ENCODE measurements around the gene DUSP23.

Gene DUSP23

DNA sequence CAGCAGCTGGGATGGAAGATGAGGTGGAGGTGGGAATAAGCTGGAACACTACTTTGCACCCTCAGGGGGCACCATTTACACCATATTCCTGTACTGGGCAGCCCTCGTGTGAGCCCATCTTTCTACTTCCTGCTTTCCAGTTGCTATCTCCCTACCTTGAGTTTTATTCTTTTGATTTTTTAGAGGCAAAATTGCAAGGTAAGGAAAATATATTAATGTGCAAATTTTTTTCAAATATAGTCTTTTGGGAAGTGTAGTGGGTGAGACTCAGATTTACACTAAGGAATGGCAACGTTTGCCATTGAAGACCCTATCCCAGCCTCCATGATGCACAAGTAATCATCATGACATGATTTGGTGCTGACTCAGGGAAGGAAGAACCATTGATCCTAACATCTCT is 31.1 kb upstream of the DUSP23 start:
- H3K36me3 ChIP-seq = no peaks in the 10 kb centered on the region
- TF ChIP-seq, protein P1, sequence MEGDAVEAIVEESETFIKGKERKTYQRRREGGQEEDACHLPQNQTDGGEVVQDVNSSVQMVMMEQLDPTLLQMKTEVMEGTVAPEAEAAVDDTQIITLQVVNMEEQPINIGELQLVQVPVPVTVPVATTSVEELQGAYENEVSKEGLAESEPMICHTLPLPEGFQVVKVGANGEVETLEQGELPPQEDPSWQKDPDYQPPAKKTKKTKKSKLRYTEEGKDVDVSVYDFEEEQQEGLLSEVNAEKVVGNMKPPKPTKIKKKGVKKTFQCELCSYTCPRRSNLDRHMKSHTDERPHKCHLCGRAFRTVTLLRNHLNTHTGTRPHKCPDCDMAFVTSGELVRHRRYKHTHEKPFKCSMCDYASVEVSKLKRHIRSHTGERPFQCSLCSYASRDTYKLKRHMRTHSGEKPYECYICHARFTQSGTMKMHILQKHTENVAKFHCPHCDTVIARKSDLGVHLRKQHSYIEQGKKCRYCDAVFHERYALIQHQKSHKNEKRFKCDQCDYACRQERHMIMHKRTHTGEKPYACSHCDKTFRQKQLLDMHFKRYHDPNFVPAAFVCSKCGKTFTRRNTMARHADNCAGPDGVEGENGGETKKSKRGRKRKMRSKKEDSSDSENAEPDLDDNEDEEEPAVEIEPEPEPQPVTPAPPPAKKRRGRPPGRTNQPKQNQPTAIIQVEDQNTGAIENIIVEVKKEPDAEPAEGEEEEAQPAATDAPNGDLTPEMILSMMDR (IDR thresholded peaks at IDR 0.05) = no peak
- intact Hi-C loops (cut with DNase I; ENCODE audit: low total_unique reads) = no loop called here
- no peak for DNase-seq
- no peak overlapping the region for H3K4me3 ChIP-seq
- H3K9me3 ChIP-seq = no peaks in the 10 kb centered on the region
- peaks cover 0 to 3% of the 10 kb centered on the region in 2 donors for H3K27me3 ChIP-seq
- H3K4me1 ChIP-seq = no peaks in the 10 kb centered on the region
- no peak overlapping the region for H3K27ac ChIP-seq

DNA sequence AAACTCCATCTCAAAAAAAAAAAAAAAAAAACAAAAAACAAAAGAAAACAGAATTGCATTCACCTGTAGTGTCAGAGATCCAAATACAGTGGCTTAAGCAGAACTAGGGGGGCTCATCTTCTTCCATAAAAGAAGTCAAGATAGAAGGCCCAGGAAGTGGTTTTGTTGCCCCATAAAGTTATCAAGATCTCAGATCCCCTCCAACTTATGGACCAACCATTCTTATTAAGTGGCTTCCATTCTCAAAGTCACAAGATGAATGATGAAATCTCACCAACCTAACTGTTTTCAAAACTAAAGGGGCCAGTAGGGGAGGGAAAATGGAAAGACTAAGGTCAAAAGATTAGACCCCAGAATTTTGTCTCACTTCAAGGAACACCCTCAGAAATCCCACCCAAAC is 30.1 kb upstream of the DUSP23 start:
- intact Hi-C loops (cut with DNase I; ENCODE audit: low total_unique reads) = no loop called here
- Histone ChIP-seq H3K27me3 (peaks cover 0 to 3% of the 10 kb centered on the region in 2 donors), H3K36me3 (no peaks in the 10 kb centered on the region), H3K9me3 (no peaks in the 10 kb centered on the region), H3K4me1 (no peaks in the 10 kb centered on the region), H3K27ac (no peak overlapping the region), H3K4me3 (no peak overlapping the region)
- TF ChIP-seq, protein P1 (IDR thresholded peaks at IDR 0.05) = no peak
- DNase-seq = no peak

DNA sequence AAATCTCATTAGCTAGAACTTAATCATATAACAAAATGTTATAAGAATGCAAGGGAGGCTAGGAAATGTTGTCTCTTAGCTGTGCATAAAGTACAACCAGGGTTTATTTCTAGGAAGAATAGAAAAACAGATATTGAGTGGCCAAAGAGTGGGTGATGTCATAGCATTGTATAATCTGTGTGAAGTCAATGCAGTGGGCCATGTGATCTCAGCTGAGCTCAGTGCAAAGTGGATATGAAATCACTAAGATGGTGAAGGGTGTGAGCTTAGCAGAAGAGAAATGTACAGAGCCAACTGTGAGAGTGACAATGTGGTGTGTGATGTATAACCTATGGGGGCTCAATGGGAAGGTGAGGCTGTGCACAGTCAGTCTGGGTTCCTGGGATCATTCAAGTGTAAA is 29.7 kb upstream of the DUSP23 start:
- H3K4me1 ChIP-seq = no peaks in the 10 kb centered on the region
- H3K36me3 ChIP-seq = no peaks in the 10 kb centered on the region
- intact Hi-C loops (cut with DNase I; ENCODE audit: low total_unique reads) = no loop called here
- H3K27ac ChIP-seq = no peak overlapping the region
- no peak overlapping the region for H3K4me3 ChIP-seq
- no peak for DNase-seq
- peaks cover 0 to 3% of the 10 kb centered on the region in 2 donors for H3K27me3 ChIP-seq
- H3K9me3 ChIP-seq = no peaks in the 10 kb centered on the region
- TF ChIP-seq, protein P1 (IDR thresholded peaks at IDR 0.05) = no peak

DNA sequence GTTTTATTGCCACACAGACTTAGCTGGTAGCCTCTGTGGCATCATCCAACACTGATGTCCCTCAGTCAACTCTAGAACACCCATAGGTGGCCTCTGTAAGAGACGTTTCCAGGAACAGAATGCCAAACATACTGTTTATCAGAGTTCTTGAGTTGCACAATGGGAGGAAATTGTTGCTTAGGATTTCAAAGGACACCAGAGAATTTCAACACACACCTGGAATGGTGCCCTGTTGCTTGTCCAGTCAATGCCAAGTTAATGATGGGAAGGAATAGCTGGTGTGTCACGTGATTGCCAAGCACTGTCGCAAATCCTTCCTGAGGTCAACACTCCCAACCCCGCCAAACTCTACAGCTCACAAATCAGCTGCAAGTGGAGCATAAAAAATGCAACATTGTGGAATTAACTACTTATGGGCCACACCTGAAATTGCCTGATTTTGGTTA is 28.6 kb upstream of the DUSP23 start:
- no peaks in the 10 kb centered on the region for H3K9me3 ChIP-seq
- no peak overlapping the region for H3K27ac ChIP-seq
- TF ChIP-seq, protein P1 (IDR thresholded peaks at IDR 0.05) = no peak
- no peak overlapping the region for H3K4me3 ChIP-seq
- intact Hi-C loops (cut with DNase I; ENCODE audit: low total_unique reads) = no loop called here
- H3K36me3 ChIP-seq = no peaks in the 10 kb centered on the region
- H3K27me3 ChIP-seq = peaks cover 0 to 3% of the 10 kb centered on the region in 2 donors
- no peaks in the 10 kb centered on the region for H3K4me1 ChIP-seq
- DNase-seq = peak; percentile 82 to 89

DNA sequence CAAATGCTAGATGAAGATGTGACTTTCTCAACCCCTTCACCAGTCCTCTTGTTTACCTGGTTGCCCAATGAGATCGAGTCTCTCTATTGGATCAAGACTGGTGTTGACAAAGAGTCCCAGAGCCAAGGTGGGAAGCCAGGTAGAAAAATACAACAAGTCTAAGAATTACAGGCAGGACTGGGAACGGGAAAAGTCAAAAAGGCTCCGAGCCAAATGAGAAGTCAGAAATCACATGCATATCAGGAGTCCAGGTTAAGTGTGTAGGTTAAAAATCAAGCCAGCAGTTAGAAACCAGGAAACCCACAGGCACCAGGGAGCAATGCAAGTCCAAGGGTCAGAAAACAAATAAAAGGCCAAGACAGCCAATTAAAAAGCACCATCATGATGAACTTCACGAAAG is 27.4 kb upstream of the DUSP23 start:
- TF ChIP-seq, protein P1 (IDR thresholded peaks at IDR 0.05) = no peak
- Histone ChIP-seq H3K9me3 (no peaks in the 10 kb centered on the region), H3K27me3 (peaks cover 0 to 3% of the 10 kb centered on the region in 2 donors), H3K4me1 (no peaks in the 10 kb centered on the region), H3K4me3 (no peak overlapping the region), H3K27ac (no peak overlapping the region), H3K36me3 (no peaks in the 10 kb centered on the region)
- no peak for DNase-seq
- intact Hi-C loops (cut with DNase I; ENCODE audit: low total_unique reads) = no loop called here

DNA sequence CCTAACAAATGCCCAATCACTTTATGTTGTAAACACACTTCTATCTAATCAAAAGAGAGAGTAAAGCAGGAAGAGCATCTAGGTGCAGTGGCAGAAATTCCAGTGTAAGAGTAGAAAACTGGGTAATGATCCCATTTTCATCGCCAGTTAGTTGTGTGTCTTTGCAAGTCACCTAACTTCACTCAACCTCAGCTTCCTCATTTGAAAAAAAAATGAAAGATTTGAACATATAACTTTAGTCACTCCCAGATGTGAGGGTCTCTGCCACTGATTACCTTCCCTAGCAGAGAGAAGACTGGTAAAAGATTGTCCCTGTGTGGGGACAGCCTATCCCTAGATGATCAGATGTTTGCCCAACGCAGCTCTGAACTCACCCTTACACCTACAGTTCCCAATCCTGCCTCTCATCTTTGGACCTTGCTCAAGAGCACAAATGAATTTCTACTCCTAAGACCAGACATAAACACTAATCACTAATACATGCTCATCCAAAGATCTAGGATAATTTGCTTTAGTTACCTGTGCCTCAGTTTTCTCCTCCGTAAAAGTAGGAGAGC is 25.2 kb upstream of the DUSP23 start:
- no peaks in the 10 kb centered on the region for H3K4me1 ChIP-seq
- no peaks in the 10 kb centered on the region for H3K36me3 ChIP-seq
- no peak overlapping the region for H3K27ac ChIP-seq
- H3K4me3 ChIP-seq = no peak overlapping the region
- H3K9me3 ChIP-seq = no peaks in the 10 kb centered on the region
- intact Hi-C loops (cut with DNase I; ENCODE audit: low total_unique reads) = no loop called here
- DNase-seq = no peak
- TF ChIP-seq, protein P1 (IDR thresholded peaks at IDR 0.05) = no peak
- H3K27me3 ChIP-seq = no peaks in the 10 kb centered on the region
